Breast epithelium (tissue), 4 donors: ENCODE measurements around the gene PRRT4. TPM values are rescaled to one million over a fixed set of nuclear protein-coding genes. Genes with fewer than 3 reads are reported as not detected.
A peak's percentile ranks its signal among the peaks of the same experiment; 100 is the strongest.

ENCODE experiments used
- DNase-seq, 2 donors: peaks; one replicate each; pipeline ENCODE4 v3.0.0-alpha.2; 2019; ENCODE audit warnings: low spot score in 2 of 2
- H3K27ac ChIP-seq, 2 donors: fragments of 200-600 bp; sonication (generic) in 1 of 2; one replicate each; pipeline ENCODE4 v1.5.1; 2016 to 2019; ENCODE audit warnings: mild to moderate bottlenecking in 1 of 2
- H3K27me3 ChIP-seq, 2 donors: fragments of 200-600 bp; sonication (generic) in 1 of 2; one replicate each; pipeline versions ENCODE4 v1.5.1 to v1.6.0; 2017 to 2019; ENCODE audit warnings: control low read depth in 1 of 2, mild to moderate bottlenecking in 1 of 2
- H3K36me3 ChIP-seq: fragments of 200-600 bp; one replicate; pipeline ENCODE4 v1.5.1; 2019
- H3K4me1 ChIP-seq, 2 donors: fragments of 200-600 bp; sonication (generic); one replicate each; pipeline ENCODE4 v1.5.1; 2016 to 2019; ENCODE audit warnings: control low read depth in 1 of 2
- H3K4me3 ChIP-seq, 3 donors: fragments of 200-600 bp; sonication (generic); 1 replicate in 2 of 3; 2 replicates in 1 of 3; pipeline ENCODE4 v1.5.1; 2016 to 2019; ENCODE audit warnings: mild to moderate bottlenecking in 3 of 3, moderate library complexity in 2 of 3
- H3K9me3 ChIP-seq, 2 donors: fragments of 200-600 bp; sonication (generic) in 1 of 2; one replicate each; pipeline ENCODE4 v1.5.1; 2016 to 2019; ENCODE audit warnings: control low read depth in 1 of 2
- CTCF ChIP-seq, 3 donors: fragments of 450-650 bp; IDR thresholded peaks; one replicate each; pipeline ENCODE4 v1.5.1; 2016 to 2017; ENCODE audit warnings: antibody characterized with exemption in 3 of 3, mild to moderate bottlenecking in 3 of 3, moderate library complexity in 3 of 3
- POLR2A ChIP-seq: fragments of 450-650 bp; IDR thresholded peaks from one replicate; pipeline ENCODE4 v1.6.1; 2016; ENCODE audit warnings: antibody characterized with exemption, mild to moderate bottlenecking, moderate library complexity
- POLR2AphosphoS5 ChIP-seq, 3 donors: sonication (generic); formaldehyde crosslinking; IDR thresholded peaks; one replicate each; pipeline ENCODE4 v1.6.1; 2017; ENCODE audit warnings: antibody characterized with exemption in 3 of 3
- intact Hi-C: fragments of 100-400 bp; cut with DNase I; formaldehyde crosslinking; loops from one replicate; pipeline ENCODE4 v1.15.1; 2023; ENCODE audit warnings: low total_unique reads
- total RNA-seq, 3 donors: library from RNA; depleted of rRNA; stranded (reverse); fragments of >200 nt; gene quantifications; one replicate each; pipeline ENCODE4 v1.1.0, GENCODE V29; 2016

PRRT4 gene
- total RNA-seq, 3 donors from 2014 or later: under 0.01 to 3.8 (median 0.44) TPM

- H3K27me3 ChIP-seq: no peaks in the 10 kb centered on the region
- peak overlapping the region; percentile 90 to 94 for H3K27ac ChIP-seq
- TF ChIP-seq POLR2AphosphoS5 (IDR thresholded peaks at IDR 0.05) (no peak), CTCF (IDR thresholded peaks at IDR 0.05) (no peak), POLR2A (no peak)
- no peak for DNase-seq
- H3K9me3 ChIP-seq: no peaks in the 10 kb centered on the region
- intact Hi-C loops: no loop called here
- no peaks in the 10 kb centered on the region for H3K36me3 ChIP-seq
- peak overlapping the region in 2 of 3 donors; percentile 66 to 78 for H3K4me3 ChIP-seq
- peaks cover 8 to 18% of the 10 kb centered on the region in 2 donors for H3K4me1 ChIP-seq
Measured at GRCh38 chr7:128407751-128408708, 46.5 kb upstream of the PRRT4 start.

GRCh38 chr7:128407233-128407589, 45.7 kb upstream of the PRRT4 start:
- intact Hi-C loops: no loop called here
- Histone ChIP-seq H3K4me1 (peaks cover 8 to 18% of the 10 kb centered on the region in 2 donors), H3K4me3 (no peak overlapping the region), H3K27ac (peak overlapping the region; percentile 29 to 94), H3K27me3 (no peaks in the 10 kb centered on the region), H3K36me3 (no peaks in the 10 kb centered on the region), H3K9me3 (no peaks in the 10 kb centered on the region)
- TF ChIP-seq POLR2A: no peak
- no peak for TF ChIP-seq CTCF (IDR thresholded peaks at IDR 0.05)
- TF ChIP-seq POLR2AphosphoS5 (IDR thresholded peaks at IDR 0.05): no peak
- DNase-seq: no peak

- Histone ChIP-seq H3K27ac (peak overlapping the region; percentile 29 to 94), H3K27me3 (no peaks in the 10 kb centered on the region), H3K9me3 (no peaks in the 10 kb centered on the region), H3K4me1 (peaks cover 8 to 18% of the 10 kb centered on the region in 2 donors), H3K36me3 (no peaks in the 10 kb centered on the region), H3K4me3 (peak overlapping the region; percentile 70 to 96 (median 81))
- TF ChIP-seq POLR2A (no peak), POLR2AphosphoS5 (IDR thresholded peaks at IDR 0.05) (no peak), CTCF (IDR thresholded peaks at IDR 0.05) (no peak)
- no peak for DNase-seq
- intact Hi-C loops: no loop called here
Measured at GRCh38 chr7:128406314-128407232, 45.1 kb upstream of the PRRT4 start.

GRCh38 chr7:128405471-128406313, 44.2 kb upstream of the PRRT4 start:
- H3K27me3 ChIP-seq: no peaks in the 10 kb centered on the region
- TF ChIP-seq CTCF (IDR thresholded peaks at IDR 0.05) (no peak), POLR2AphosphoS5 (IDR thresholded peaks at IDR 0.05) (no peak), POLR2A (no peak)
- intact Hi-C loops: no loop called here
- no peak for DNase-seq
- peak overlapping the region; percentile 52 to 94 for H3K27ac ChIP-seq
- peak overlapping the region; percentile 70 to 96 (median 81) for H3K4me3 ChIP-seq
- no peaks in the 10 kb centered on the region for H3K9me3 ChIP-seq
- no peaks in the 10 kb centered on the region for H3K36me3 ChIP-seq
- peaks cover 8 to 18% of the 10 kb centered on the region in 2 donors for H3K4me1 ChIP-seq
